Fibroblast of lung (primary cell): ENCODE results near the gene SLC20A1. TPM values are rescaled to one million over a fixed set of nuclear protein-coding genes. Genes with fewer than 3 reads are reported as not detected.

Experiments used
- DNase-seq, 2 donors: peaks; one replicate each; pipeline versions ENCODE4 v3.0.0 to v3.0.0-alpha.2; 2010; ENCODE audit warnings: low read depth in 2 of 2
- H2AFZ ChIP-seq: 2 replicates; pipeline ENCODE4 v1.5.1; 2012; ENCODE audit warnings: low read length, control low read depth, inconsistent platforms
- H3K27ac ChIP-seq: 2 replicates; pipeline ENCODE4 v1.5.1; 2011; ENCODE audit warnings: low read length, control low read depth; ENCODE audit not compliant: insufficient read depth
- H3K27me3 ChIP-seq: 2 replicates; pipeline ENCODE4 v1.5.1; 2011; ENCODE audit warnings: mild to moderate bottlenecking, low read length; ENCODE audit not compliant: control insufficient read depth, insufficient read depth
- H3K36me3 ChIP-seq: 2 replicates; pipeline ENCODE4 v1.5.1; 2011; ENCODE audit warnings: low read length; ENCODE audit not compliant: control insufficient read depth, insufficient read depth
- H3K4me1 ChIP-seq: 2 replicates; pipeline ENCODE4 v1.5.1; 2011; ENCODE audit warnings: low read length; ENCODE audit not compliant: control insufficient read depth, insufficient read depth; ENCODE audit errors: extremely low read depth
- H3K4me2 ChIP-seq: 2 replicates; pipeline ENCODE4 v1.5.1; 2011; ENCODE audit warnings: low read length, control low read depth; ENCODE audit not compliant: insufficient read depth; ENCODE audit errors: extremely low read depth
- H3K4me3 ChIP-seq, 4 experiments: fragments of 200-600 bp in 1 of 4; sonication (generic) in 1 of 4; replicated peaks in 1 of 4; 2 replicates each; pipeline ENCODE4 v1.5.1; 2011 to 2016; ENCODE audit warnings: low read length in 4 of 4, low read depth in 3 of 4, mild to moderate bottlenecking in 3 of 4, control low read depth in 2 of 4, inconsistent platforms in 1 of 4, mixed read lengths in 1 of 4; ENCODE audit not compliant: insufficient read depth in 1 of 4; ENCODE audit errors: control extremely low read depth in 1 of 4
- H3K79me2 ChIP-seq: 2 replicates; pipeline ENCODE4 v1.5.1; 2012; ENCODE audit warnings: mild to moderate bottlenecking, low read length, inconsistent platforms; ENCODE audit not compliant: control insufficient read depth, insufficient read depth
- H3K9ac ChIP-seq: 2 replicates; pipeline ENCODE4 v1.5.1; 2011; ENCODE audit warnings: mild to moderate bottlenecking, low read length, control low read depth; ENCODE audit not compliant: insufficient read depth
- H3K9me3 ChIP-seq: 2 replicates; pipeline ENCODE4 v1.5.1; 2012; ENCODE audit warnings: low read depth, low read length; ENCODE audit not compliant: control insufficient read depth, insufficient read depth
- H4K20me1 ChIP-seq: 2 replicates; pipeline ENCODE4 v1.5.1; 2011; ENCODE audit warnings: low read length; ENCODE audit not compliant: control insufficient read depth, insufficient read depth; ENCODE audit errors: extremely low read depth
- CTCF ChIP-seq, 2 donors: IDR thresholded peaks in 1 of 2; conservative IDR thresholded peaks in 1 of 2; 1 replicate in 1 of 2; 2 replicates in 1 of 2; pipeline ENCODE4 v1.5.1; 2011 to 2012; ENCODE audit warnings: low read length in 2 of 2, control low read depth in 1 of 2, inconsistent platforms in 1 of 2, low read depth in 1 of 2, mild to moderate bottlenecking in 1 of 2
- EZH2 ChIP-seq: IDR thresholded peaks from 2 replicates; pipeline ENCODE4 v1.5.1; 2012; ENCODE audit warnings: low read length, control low read depth, mild to moderate bottlenecking; ENCODE audit errors: missing control alignments
- polyA plus RNA-seq, 2 donors: library from polyadenylated mRNA; depleted of rRNA in 1 of 2; stranded (reverse) in 1 of 2; unstranded in 1 of 2; fragments of >200 nt; gene quantifications; 2 replicates each; pipeline ENCODE4 v1.2.1, GENCODE V29; 2011 to 2012; ENCODE audit warnings: missing spikeins in 1 of 2
- total RNA-seq: library from RNA; depleted of rRNA; stranded (reverse); fragments of >200 nt; gene quantifications from 2 replicates; pipeline ENCODE4 v1.2.1, GENCODE V29; 2014

SLC20A1 gene
- total and polyA plus RNA-seq, 2 donors (not counting 1 experiment from before 2014, with no cell fraction given), result 61.3 to 77.3 TPM

- TF ChIP-seq CTCF (conservative IDR thresholded peaks at IDR 0.05 in 1 of 2, IDR thresholded peaks at IDR 0.05 in 1 of 2; ENCODE audit: low read depth in 1 of 2, low read length in 2 of 2) (no peak), EZH2 (no peak)
- H3K4me1 ChIP-seq, result peaks cover 16% of the 10 kb centered on the region
- H3K4me3 ChIP-seq, result no peak overlapping the region
- no peak overlapping the region for H3K27ac ChIP-seq
- H3K9ac ChIP-seq, result no peak overlapping the region
- no peak overlapping the region for H2AFZ ChIP-seq
- no peaks in the 10 kb centered on the region for H3K9me3 ChIP-seq
- H3K4me2 ChIP-seq, result no peak overlapping the region
- H3K27me3 ChIP-seq, result no peaks in the 10 kb centered on the region
- H3K36me3 ChIP-seq, result no peaks in the 10 kb centered on the region
- no peaks in the 10 kb centered on the region for H3K79me2 ChIP-seq
- H4K20me1 ChIP-seq, result no peaks in the 10 kb centered on the region
- DNase-seq, result no peak
Measured at GRCh38 chr2:112634874-112635157, 10.9 kb upstream of the SLC20A1 start.

- Histone ChIP-seq H3K27me3 (no peaks in the 10 kb centered on the region), H4K20me1 (no peaks in the 10 kb centered on the region), H3K9me3 (no peaks in the 10 kb centered on the region), H3K4me2 (no peak overlapping the region), H3K36me3 (no peaks in the 10 kb centered on the region), H3K9ac (no peak overlapping the region), H3K27ac (no peak overlapping the region), H2AFZ (no peak overlapping the region), H3K4me3 (no peak overlapping the region), H3K4me1 (peaks cover 19% of the 10 kb centered on the region), H3K79me2 (no peaks in the 10 kb centered on the region)
- DNase-seq, result no peak
- no peak for TF ChIP-seq EZH2
- no peak for TF ChIP-seq CTCF (conservative IDR thresholded peaks at IDR 0.05 in 1 of 2, IDR thresholded peaks at IDR 0.05 in 1 of 2; ENCODE audit: low read depth in 1 of 2, low read length in 2 of 2)
Measured at GRCh38 chr2:112636605-112637288, 9.0 kb upstream of the SLC20A1 start.

- Histone ChIP-seq H3K27ac (no peak overlapping the region), H3K4me2 (no peak overlapping the region), H3K9me3 (no peaks in the 10 kb centered on the region), H3K4me1 (peaks cover 18% of the 10 kb centered on the region), H4K20me1 (no peaks in the 10 kb centered on the region), H3K36me3 (no peaks in the 10 kb centered on the region), H3K9ac (no peak overlapping the region), H2AFZ (no peak overlapping the region), H3K4me3 (no peak overlapping the region), H3K27me3 (no peaks in the 10 kb centered on the region), H3K79me2 (no peaks in the 10 kb centered on the region)
- DNase-seq, result no peak
- no peak for TF ChIP-seq EZH2
- TF ChIP-seq CTCF (conservative IDR thresholded peaks at IDR 0.05 in 1 of 2, IDR thresholded peaks at IDR 0.05 in 1 of 2; ENCODE audit: low read depth in 1 of 2, low read length in 2 of 2), result no peak
Measured at GRCh38 chr2:112637289-112637660, 8.5 kb upstream of the SLC20A1 start.
